Measurements from ENCODE around the gene CWC27. TPM values are rescaled to one million over a fixed set of nuclear protein-coding genes. Genes with fewer than 3 reads are reported as not detected.
A peak's percentile ranks its signal among the peaks of the same experiment; 100 is the strongest.

The CWC27 gene
- total and polyA plus RNA-seq, 9 of the 15 experiments (the other 6 are each of a cell fraction or from before 2014, with no cell fraction given) = 19.7 to 49.3 (median 38.3) TPM

GRCh38 chr5:64944868-64945267 is 176.1 kb downstream of the CWC27 start:
- FAIRE-seq = no peak

GRCh38 chr5:64947031-64947430 is 178.3 kb downstream of the CWC27 start:
- H3K27ac ChIP-seq (ENCODE audit: extremely low read depth, low read depth, low read length) = no peak overlapping the region
- H4K20me1 ChIP-seq (replicated peaks; ENCODE audit: control insufficient read depth, insufficient read depth, low read length) = no peaks in the 10 kb centered on the region
- H3K36me3 ChIP-seq (ENCODE audit: control insufficient read depth, insufficient read depth, low read length) = no peaks in the 10 kb centered on the region
- no peaks in the 10 kb centered on the region for H3K79me2 ChIP-seq (ENCODE audit: control insufficient read depth, insufficient read depth, low read length)
- 16% methylated on average over 1 of the region's 1 CpG for WGBS (ENCODE audit: insufficient coverage, low coverage, missing lambda C conversion rate)
- no peaks in the 10 kb centered on the region; a peak in 1 of 5 replicates for H3K4me1 ChIP-seq (replicated peaks in 1 of 2; ENCODE audit: control insufficient read depth in 2 of 2, insufficient read depth in 2 of 2, low read length in 2 of 2)
- in situ Hi-C loops (cut with MboI) = no loop called here
- no peaks in the 10 kb centered on the region for H3K9me1 ChIP-seq (ENCODE audit: control insufficient read depth, insufficient read depth, low read length)
- H3K4me3 ChIP-seq = no peak overlapping the region
- no peak overlapping the region for H3K4me2 ChIP-seq (ENCODE audit: insufficient read depth, low read length)
- DNase-seq (ENCODE audit: extremely low read depth in 1 of 4, low spot score in 3 of 4) (peak in 2 of 4 experiments; percentile 9 to 41), ATAC-seq (peak; percentile 61), FAIRE-seq (no peak)
- H3K9me3 ChIP-seq (replicated peaks; ENCODE audit: control insufficient read depth, insufficient read depth, low read depth, low read length) = no peaks in the 10 kb centered on the region
- intact Hi-C loops (cut with micrococcal nuclease) = loop anchor here (10.0 kb wide), 2 partner anchors 132 to 312 kb away; no protein-coding TSS in a partner anchor
- no peak overlapping the region for H3K9ac ChIP-seq (ENCODE audit: insufficient read depth in 1 of 2, low read depth in 2 of 2, low read length in 2 of 2)
- POLR2A ChIA-PET = interaction anchor here (0.5 to 1.3 kb wide), 2 partner anchors 10 to 420 kb away, joined by 3 read pairs; no protein-coding TSS in a partner anchor
- BruUV-seq (replicated peaks) = no TSS peak
- H2AFZ ChIP-seq (ENCODE audit: low read depth, low read length) = no peak overlapping the region
- no peaks in the 10 kb centered on the region for H3K27me3 ChIP-seq (ENCODE audit: control insufficient read depth in 2 of 2, insufficient read depth in 2 of 2, low read length in 2 of 2)
- CTCF ChIA-PET (ENCODE audit: low intra/inter-chr PET ratio) = no interaction called here
- TF ChIP-seq SFPQ (IDR thresholded peaks at IDR 0.05; ENCODE audit: low read depth, low read length) (no peak), PML (IDR thresholded peaks at IDR 0.05; ENCODE audit: low read length) (no peak), FOXA3 (CRISPR knock-in tag; conservative IDR thresholded peaks at IDR 0.05 in 1 of 2, IDR thresholded peaks at IDR 0.05 in 1 of 2) (peak in 1 of 2 experiments; percentile 52; a peak in 2 of 4 replicates), HNRNPUL1 (IDR thresholded peaks at IDR 0.05; ENCODE audit: low read length) (no peak), TCF3 (CRISPR knock-in tag; IDR thresholded peaks at IDR 0.05) (no peak), PBX2 (CRISPR knock-in tag; IDR thresholded peaks at IDR 0.05; ENCODE audit: low read depth) (no peak), PBX2 (tag; conservative IDR thresholded peaks at IDR 0.05; ENCODE audit: low read depth) (peak; percentile 89), MNT (conservative IDR thresholded peaks at IDR 0.05) (no peak)

More at GRCh38 chr5:64944868-64945267, 176.1 kb downstream of the CWC27 start:
- no peaks in the 10 kb centered on the region for H3K9me1 ChIP-seq (ENCODE audit: control insufficient read depth, insufficient read depth, low read length)
- H3K4me1 ChIP-seq (replicated peaks in 1 of 2; ENCODE audit: control insufficient read depth in 2 of 2, insufficient read depth in 2 of 2, low read length in 2 of 2) = no peaks in the 10 kb centered on the region; a peak in 3 of 5 replicates
- no peak overlapping the region for H3K4me2 ChIP-seq (ENCODE audit: insufficient read depth, low read length)
- H3K4me3 ChIP-seq = no peak overlapping the region
- H3K36me3 ChIP-seq (ENCODE audit: control insufficient read depth, insufficient read depth, low read length) = no peaks in the 10 kb centered on the region
- BruUV-seq (replicated peaks) = no TSS peak
- CTCF ChIA-PET (ENCODE audit: low intra/inter-chr PET ratio) = no interaction called here
- no peak overlapping the region for H2AFZ ChIP-seq (ENCODE audit: low read depth, low read length)
- H3K9ac ChIP-seq (ENCODE audit: insufficient read depth in 1 of 2, low read depth in 2 of 2, low read length in 2 of 2) = no peak overlapping the region
- TF ChIP-seq CSDE1 (IDR thresholded peaks at IDR 0.05) = no peak
- TF ChIP-seq RBM25 (IDR thresholded peaks at IDR 0.05; ENCODE audit: low read depth, low read length, severe bottlenecking) = peak; percentile 35
- no peak for ATAC-seq
- H4K20me1 ChIP-seq (replicated peaks; ENCODE audit: control insufficient read depth, insufficient read depth, low read length) = no peaks in the 10 kb centered on the region
- no peak for DNase-seq (ENCODE audit: extremely low read depth in 1 of 4, low spot score in 3 of 4)
- POLR2A ChIA-PET = no interaction called here
- H3K9me3 ChIP-seq (replicated peaks; ENCODE audit: control insufficient read depth, insufficient read depth, low read depth, low read length) = no peaks in the 10 kb centered on the region
- H3K27ac ChIP-seq (ENCODE audit: extremely low read depth, low read depth, low read length) = no peak overlapping the region
- intact Hi-C loops (cut with micrococcal nuclease) = loop anchor here (10.0 kb wide), 2 partner anchors 130 to 310 kb away; no protein-coding TSS in a partner anchor
- no peaks in the 10 kb centered on the region for H3K27me3 ChIP-seq (ENCODE audit: control insufficient read depth in 2 of 2, insufficient read depth in 2 of 2, low read length in 2 of 2)
- H3K79me2 ChIP-seq (ENCODE audit: control insufficient read depth, insufficient read depth, low read length) = no peaks in the 10 kb centered on the region
- in situ Hi-C loops (cut with MboI) = no loop called here

Data from K562 (cell line).